HG03108 (cell line): ENCODE results near the gene EXOC6B.

Experiments used
- ATAC-seq: cut with Tn5 transposase; IDR thresholded peaks from one replicate; pipeline ENCODE4 v1.9.1; 2021; ENCODE audit warnings: moderate library complexity; ENCODE audit not compliant: unreplicated experiment

Gene EXOC6B

GRCh38 chr2:72825257-72826155 is at the start of gene EXOC6B:
TSS of gene EXOC6B (minus strand) at chr2:72826033.
- peak; percentile 95 for ATAC-seq

- ATAC-seq, result no peak
Measured at GRCh38 chr2:72871880-72872279, 46.0 kb upstream of the EXOC6B start.

- ATAC-seq, result no peak
Measured at GRCh38 chr2:72871060-72871459, 45.2 kb upstream of the EXOC6B start.

- no peak for ATAC-seq
Measured at GRCh38 chr2:72864500-72864899, 38.7 kb upstream of the EXOC6B start.

- no peak for ATAC-seq
Measured at GRCh38 chr2:72863046-72863445, 37.2 kb upstream of the EXOC6B start.

- ATAC-seq, result peak; percentile 91
Measured at GRCh38 chr2:72862239-72862988, 36.6 kb upstream of the EXOC6B start.

- peak; percentile 63 for ATAC-seq
Measured at GRCh38 chr2:72859831-72860262, 34.0 kb upstream of the EXOC6B start.

- no peak for ATAC-seq
Measured at GRCh38 chr2:72851333-72851732, 25.5 kb upstream of the EXOC6B start.

- no peak for ATAC-seq
Measured at GRCh38 chr2:72849138-72849462, 23.3 kb upstream of the EXOC6B start.

GRCh38 chr2:72848436-72849137 is 22.8 kb upstream of the EXOC6B start:
- no peak for ATAC-seq

GRCh38 chr2:72847534-72848315 is 21.9 kb upstream of the EXOC6B start:
- ATAC-seq, result no peak

GRCh38 chr2:72846171-72847095 is 20.6 kb upstream of the EXOC6B start:
- ATAC-seq, result peak; percentile 96

- ATAC-seq, result no peak
Measured at GRCh38 chr2:72843301-72843700, 17.5 kb upstream of the EXOC6B start.

GRCh38 chr2:72841462-72842125 is 15.8 kb upstream of the EXOC6B start:
- ATAC-seq, result no peak

GRCh38 chr2:72840066-72840465 is 14.2 kb upstream of the EXOC6B start:
- ATAC-seq, result no peak

- no peak for ATAC-seq
Measured at GRCh38 chr2:72837171-72837570, 11.3 kb upstream of the EXOC6B start.

GRCh38 chr2:72835403-72835802 is 9.6 kb upstream of the EXOC6B start:
- no peak for ATAC-seq

- no peak for ATAC-seq
Measured at GRCh38 chr2:72834596-72834995, 8.8 kb upstream of the EXOC6B start.

GRCh38 chr2:72833084-72833714 is 7.4 kb upstream of the EXOC6B start:
- no peak for ATAC-seq
